GM19438 (cell line): ENCODE measurements around the gene PKNOX2.

ENCODE experiments used
- ATAC-seq: cut with Tn5 transposase; IDR thresholded peaks from one replicate; pipeline ENCODE4 v1.9.1; 2021; ENCODE audit warnings: low read depth; ENCODE audit not compliant: unreplicated experiment

The PKNOX2 gene

GRCh38 chr11:125170510-125171031, 6.0 kb downstream of the PKNOX2 start:
- ATAC-seq, result no peak

DNA sequence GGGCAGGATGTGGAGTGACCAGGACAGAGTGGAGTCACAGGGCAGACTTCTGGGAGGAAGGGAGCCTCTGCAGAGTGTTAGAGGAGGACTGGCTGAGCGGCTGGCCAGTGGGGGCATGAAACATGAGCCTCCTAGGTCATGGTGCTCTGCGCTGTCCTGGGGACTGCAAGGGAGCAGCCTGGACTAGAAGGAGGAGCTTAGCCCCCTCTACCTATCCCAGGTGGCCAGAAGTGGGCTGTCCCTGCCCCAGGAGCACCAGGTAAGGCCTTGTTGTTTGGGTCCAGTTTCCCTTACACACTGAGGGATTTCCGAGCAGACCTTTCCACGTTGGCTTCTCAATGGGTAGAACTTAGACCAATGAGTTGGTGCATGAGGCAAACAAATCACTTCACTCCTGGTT, 7.4 kb downstream of the PKNOX2 start:
- no peak for ATAC-seq

DNA sequence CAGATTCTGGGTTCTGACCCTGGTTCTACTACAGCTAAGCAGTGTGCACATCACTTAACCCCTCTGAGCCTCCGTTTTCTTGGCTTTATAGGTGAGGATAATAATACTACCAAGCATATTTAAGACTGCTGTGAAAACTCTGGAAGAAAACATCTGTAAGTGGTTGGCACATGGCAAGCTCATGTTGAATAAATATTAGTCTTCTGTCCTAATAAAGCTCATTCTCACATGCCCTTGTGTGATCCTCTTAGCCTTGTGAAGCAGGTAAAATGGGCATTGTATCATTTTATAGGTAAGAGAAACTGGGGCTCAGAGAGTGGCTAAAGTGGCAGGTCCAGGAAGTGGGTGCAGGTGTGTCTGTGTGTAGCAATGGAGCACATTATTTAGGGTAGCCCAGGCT, 8.5 kb downstream of the PKNOX2 start:
- no peak for ATAC-seq

- ATAC-seq, result no peak
These were observed 9.0 kb downstream of the PKNOX2 start for GRCh38 chr11:125173556-125173955.

DNA sequence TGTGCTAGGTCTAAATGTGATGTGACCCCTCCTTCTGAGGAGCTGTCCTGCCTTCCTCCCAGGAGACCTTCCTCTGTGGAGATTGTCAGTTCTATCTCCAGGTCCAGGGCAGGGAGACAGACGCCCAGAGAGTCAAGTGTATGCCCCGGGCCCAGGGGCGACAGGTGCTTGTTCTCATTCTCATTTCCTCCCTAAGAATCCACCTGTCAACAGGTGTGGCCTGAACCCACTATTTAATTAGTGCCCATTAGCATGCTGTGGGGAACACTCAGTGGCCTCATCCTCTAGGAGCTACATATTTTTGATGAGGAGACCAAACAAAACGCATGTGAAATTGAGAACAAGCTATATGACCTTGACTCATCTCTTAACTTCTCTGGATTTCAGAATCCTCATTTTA, 9.5 kb downstream of the PKNOX2 start:
- no peak for ATAC-seq

DNA sequence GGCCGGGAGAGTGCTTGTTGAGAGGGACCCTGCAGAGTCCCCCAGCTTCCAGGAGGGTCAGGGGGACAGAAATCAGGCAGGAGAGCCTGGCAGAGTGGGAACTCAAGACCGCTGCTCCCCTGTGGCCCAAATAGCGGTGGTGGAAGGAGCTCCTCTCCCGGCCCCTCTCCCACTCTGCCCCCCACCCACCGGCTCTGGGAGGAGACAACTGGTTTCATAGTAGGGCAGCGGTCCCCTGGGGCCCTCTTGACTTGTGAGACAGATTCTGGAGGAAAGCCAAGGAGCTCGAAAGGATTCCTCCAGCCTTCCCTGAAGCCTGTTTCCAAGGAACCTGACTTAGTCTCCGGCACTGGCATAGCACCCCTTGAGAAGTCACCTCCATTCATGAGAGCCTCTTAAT, 10.1 kb downstream of the PKNOX2 start:
- ATAC-seq, result no peak

GRCh38 chr11:125175166-125175565, 10.6 kb downstream of the PKNOX2 start:
- ATAC-seq, result no peak

DNA sequence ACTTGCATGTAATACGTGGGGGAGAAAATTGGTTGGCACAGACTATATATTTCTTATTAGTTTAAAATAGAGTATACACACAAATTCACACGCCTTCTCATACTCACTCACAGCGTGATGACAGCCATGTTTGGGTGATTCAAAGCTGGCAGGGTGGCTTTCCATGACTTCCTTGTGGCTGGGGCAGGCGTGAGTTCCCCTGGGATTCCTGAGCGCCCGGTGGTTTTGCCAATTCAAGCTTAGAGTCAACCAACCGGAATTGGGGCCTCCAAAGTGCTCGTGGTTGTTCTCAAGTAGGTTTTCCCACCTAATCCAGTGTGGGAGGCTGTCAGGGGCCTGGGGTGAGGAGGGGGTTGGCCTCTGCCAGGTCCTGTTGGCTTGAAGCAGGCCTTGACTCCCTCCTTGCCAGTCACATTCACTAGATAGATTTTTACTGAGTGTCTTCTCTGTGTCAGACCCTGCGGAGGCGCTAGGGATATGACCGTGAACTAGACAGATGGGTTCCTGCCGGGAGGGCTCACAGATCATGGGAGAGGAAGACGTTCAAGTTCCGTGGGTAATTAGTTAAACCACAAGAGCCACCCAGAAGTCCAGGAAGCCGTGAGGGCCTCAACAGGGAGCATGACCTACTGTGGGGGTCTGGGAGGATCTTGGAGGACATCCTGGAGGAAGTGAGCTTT, 11.5 kb downstream of the PKNOX2 start:
- ATAC-seq, result no peak

DNA sequence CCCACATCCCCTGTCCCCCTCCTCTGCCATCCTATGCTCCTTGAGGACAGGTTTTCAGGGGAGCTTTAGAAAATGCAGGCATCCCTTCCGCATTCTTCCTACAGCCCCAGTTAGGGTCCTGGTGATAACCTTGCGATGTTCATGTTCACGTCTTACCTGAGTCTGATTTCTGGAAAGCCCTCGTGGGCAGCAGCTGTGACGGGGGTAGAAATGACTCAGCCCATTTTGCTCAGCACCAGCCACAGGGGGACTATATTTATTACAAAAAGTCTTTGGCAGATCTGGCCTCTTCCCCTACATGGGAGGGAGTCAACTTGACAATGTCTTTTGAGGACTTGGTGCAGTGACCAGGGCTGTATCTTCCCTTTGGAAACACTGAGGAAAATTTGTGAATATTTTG, 12.3 kb downstream of the PKNOX2 start:
- no peak for ATAC-seq

GRCh38 chr11:125177543-125177942, 13.0 kb downstream of the PKNOX2 start:
- no peak for ATAC-seq

- no peak for ATAC-seq
These were observed 14.8 kb downstream of the PKNOX2 start for GRCh38 chr11:125179346-125179745.

GRCh38 chr11:125179895-125180294, 15.3 kb downstream of the PKNOX2 start:
- no peak for ATAC-seq

DNA sequence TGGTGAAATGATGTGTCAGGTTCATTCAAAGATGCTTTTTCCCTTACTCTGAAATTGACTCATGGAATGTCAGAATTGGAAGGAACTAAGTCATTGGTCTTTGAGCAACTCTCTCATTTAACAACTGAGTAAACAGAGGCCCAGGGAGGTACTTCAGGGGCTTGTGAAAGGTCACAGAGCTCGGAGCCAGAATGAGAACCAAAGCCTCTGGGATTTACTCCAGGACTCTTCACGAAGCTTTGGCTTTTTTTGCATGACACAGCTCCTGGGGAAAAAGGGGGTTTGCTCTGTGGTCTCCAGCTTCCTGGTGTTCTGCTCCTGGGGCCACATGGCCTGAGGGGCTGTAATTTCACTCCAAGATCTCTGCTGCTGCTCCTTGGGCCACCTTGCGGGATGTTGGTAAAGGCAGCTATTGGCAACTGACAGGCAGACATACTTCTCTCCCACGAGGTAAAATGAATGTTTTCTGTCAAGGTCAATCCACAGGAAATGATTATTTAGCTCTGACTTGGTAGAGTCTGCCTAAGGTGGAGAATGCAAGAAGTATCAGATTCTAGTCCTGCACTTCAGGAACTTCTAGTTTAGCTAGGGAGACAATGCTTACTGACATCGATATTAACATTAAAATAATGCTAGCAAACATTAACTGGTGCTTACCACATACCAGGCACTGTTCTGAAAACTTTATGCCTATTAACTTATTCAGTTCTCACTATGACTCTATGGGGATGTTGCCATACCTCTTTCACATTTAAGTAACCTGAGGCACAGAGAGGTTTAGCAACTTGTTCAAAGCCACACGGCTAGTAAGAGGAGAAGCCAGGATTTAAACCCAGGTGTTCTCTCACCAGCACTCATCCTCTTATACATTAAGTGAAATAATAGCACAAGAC, 16.1 kb downstream of the PKNOX2 start:
- ATAC-seq, result peak; percentile 65

GRCh38 chr11:125182573-125182972, 18.0 kb downstream of the PKNOX2 start:
- ATAC-seq, result no peak

- ATAC-seq, result no peak
These were observed 19.1 kb downstream of the PKNOX2 start for GRCh38 chr11:125183641-125184040.

DNA sequence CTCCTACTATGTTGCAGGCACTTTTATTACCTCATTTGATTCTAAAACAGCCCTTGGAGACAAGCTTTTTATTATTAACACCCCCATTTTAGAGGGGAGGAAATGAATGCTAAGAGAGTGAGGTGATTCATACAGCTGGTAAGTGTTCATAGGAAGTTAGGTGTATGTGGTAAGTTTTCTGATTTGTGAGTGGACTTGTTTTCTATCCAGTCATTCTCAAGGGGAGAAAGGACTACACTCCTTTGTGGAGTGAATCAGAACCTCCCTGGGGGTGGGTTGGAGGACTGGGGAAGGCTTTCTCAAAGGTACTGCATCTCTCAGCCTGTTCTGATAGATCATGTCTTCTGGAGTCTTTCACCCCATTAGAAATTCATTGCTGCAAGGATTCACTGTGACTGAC, 23.5 kb downstream of the PKNOX2 start:
- ATAC-seq, result no peak

DNA sequence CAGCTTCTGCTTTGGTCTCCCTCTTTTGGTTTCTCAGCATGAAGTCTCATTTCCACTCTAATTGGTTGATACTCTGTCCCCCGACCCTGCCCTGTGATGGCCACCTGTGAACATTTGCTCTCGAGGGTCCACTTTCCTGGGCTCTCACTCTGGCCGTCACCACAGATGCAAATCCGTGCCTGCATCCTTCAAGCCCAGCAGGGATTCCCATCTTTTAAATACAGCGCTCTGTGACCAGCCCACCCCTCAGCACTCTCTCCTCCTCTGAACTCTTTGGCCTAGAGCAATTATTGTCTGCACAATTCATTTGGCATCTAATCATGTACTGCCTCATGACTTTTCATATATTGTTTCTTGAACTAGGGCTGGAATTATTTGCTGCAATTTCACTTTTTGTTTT, 26.0 kb downstream of the PKNOX2 start:
- no peak for ATAC-seq

DNA sequence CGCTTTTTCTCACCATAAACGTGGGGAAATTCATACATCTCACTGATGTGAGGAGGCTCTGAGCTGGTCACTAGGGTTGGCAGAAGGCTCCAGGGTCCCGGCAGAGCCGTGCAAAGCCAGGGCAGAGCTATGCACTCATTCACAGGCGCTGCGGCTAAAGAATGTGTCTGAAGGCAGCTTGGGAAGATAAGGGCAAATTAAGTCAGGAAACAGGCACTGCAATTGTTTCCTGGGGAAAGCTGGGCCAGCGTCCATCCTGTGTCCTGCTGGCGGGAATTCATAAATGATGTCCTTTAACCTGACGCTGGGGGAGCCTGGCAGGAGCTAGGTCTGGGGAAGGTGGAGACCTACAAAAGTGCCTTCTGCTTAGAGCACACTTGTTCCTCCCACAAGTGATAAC, 27.6 kb downstream of the PKNOX2 start:
- no peak for ATAC-seq

GRCh38 chr11:125192717-125193415, 28.3 kb downstream of the PKNOX2 start:
- no peak for ATAC-seq

- no peak for ATAC-seq
These were observed 28.8 kb downstream of the PKNOX2 start for GRCh38 chr11:125193416-125193726.

DNA sequence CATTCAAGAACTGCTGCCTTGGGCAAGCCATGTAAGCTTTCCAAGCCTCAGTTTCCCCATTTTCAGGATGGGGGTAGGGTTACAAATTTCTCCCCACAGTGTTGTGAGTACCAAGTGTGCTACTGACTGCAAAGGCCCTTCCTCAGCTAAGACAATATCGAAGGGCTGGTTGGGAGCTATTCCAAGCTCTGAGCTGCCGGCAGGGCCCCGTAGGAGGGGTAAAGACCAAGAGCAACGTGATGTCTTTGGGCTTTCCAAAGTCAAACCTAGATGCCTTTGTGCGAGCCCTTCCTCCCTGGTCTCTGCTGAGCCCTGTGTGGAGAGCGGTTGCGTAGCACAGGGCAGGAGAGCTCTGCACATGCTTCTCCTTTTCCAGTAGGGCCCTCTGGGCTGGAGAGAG, 29.3 kb downstream of the PKNOX2 start:
- ATAC-seq, result no peak
